Activated T-helper 2 cell treated with anti-CD3 and anti-CD28 coated beads, Interferon-gamma antibody, Interleukin-2, Interleukin-4, amounts not matched to agents 10 μg/mL and 5 μg/mL and 100 μg/mL, durations not matched to agents 14 hours and 24 hours and 36 hours (primary cell): ENCODE data around the gene TNXB. TPM values are rescaled to one million over a fixed set of nuclear protein-coding genes. Genes with fewer than 3 reads are reported as not detected.
"Not testable (repeated sequence)": the region's sequence is repeated elsewhere in the genome, so short reads cannot be mapped to it uniquely, and the experiment has no call there.

Experiments used
- DNase-seq: peaks from one replicate; pipeline ENCODE4 v3.0.0; 2021; ENCODE audit warnings: low spot score
- H3K27ac Mint-ChIP-seq: one replicate; pipeline ENCODE4 v1.8.0; 2021; ENCODE audit warnings: mixed read lengths
- H3K27me3 Mint-ChIP-seq: one replicate; pipeline ENCODE4 v1.8.0; 2021; ENCODE audit warnings: low read depth, mixed read lengths
- H3K36me3 Mint-ChIP-seq: one replicate; pipeline ENCODE4 v1.8.0; 2021; ENCODE audit warnings: low read depth, mixed read lengths
- H3K4me1 Mint-ChIP-seq: one replicate; pipeline ENCODE4 v1.8.0; 2021; ENCODE audit warnings: low read depth, mixed read lengths
- H3K4me3 Mint-ChIP-seq: one replicate; pipeline ENCODE4 v1.8.0; 2021; ENCODE audit warnings: low read depth, mild to moderate bottlenecking, moderate library complexity, mixed read lengths
- H3K9me3 Mint-ChIP-seq: one replicate; pipeline ENCODE4 v1.8.0; 2021; ENCODE audit warnings: mixed read lengths
- intact Hi-C: fragments of 100-400 bp; cut with micrococcal nuclease; formaldehyde crosslinking; loops from one replicate; pipeline ENCODE4 v1.15.1; 2023
- total RNA-seq: library from RNA; stranded (reverse); gene quantifications from 2 replicates; pipeline ENCODE4 v1.2.3, GENCODE V29; 2022

TNXB gene
- total RNA-seq, 1 donor from 2014 or later: 5.0 TPM

- intact Hi-C loops, H3K27me3 Mint-ChIP-seq, H3K4me3 Mint-ChIP-seq, H3K36me3 Mint-ChIP-seq, H3K4me1 Mint-ChIP-seq, H3K27ac Mint-ChIP-seq, H3K9me3 Mint-ChIP-seq, DNase-seq: not testable (repeated sequence)
These were observed 114.7 kb downstream of the TNXB start for GRCh38 chr6:31994421-31994820.

Other genes with a start within 250 kb of the TNXB start
- 21.3 and 21.6 TPM in 2 replicates for gene NEU1, start 246.5 kb downstream of the TNXB start, total RNA-seq
- gene SLC44A4, start 230.3 kb downstream of the TNXB start, total RNA-seq: 0.18 TPM in 1 of 2 replicates, not detected in the other
- 76.3 and 76.5 TPM in 2 replicates for gene EHMT2, start 211.6 kb downstream of the TNXB start, total RNA-seq
- gene ZBTB12, start 207.3 kb downstream of the TNXB start, total RNA-seq: 4.8 and 4.9 TPM in 2 replicates
- gene C2, start 181.6 kb downstream of the TNXB start, total RNA-seq: 1.1 and 1.4 TPM in 2 replicates
- 0.16 TPM in 1 of 2 replicates, not detected in the other for gene CFB, start 163.2 kb downstream of the TNXB start, total RNA-seq
- 81.2 and 82.0 TPM in 2 replicates for gene NELFE, start 150.4 kb downstream of the TNXB start, total RNA-seq
- gene SKIC2, start 150.2 kb downstream of the TNXB start, total RNA-seq: 93.7 and 99.5 TPM in 2 replicates
- 15.7 and 16.6 TPM in 2 replicates for gene DXO, start 137.2 kb downstream of the TNXB start, total RNA-seq
- 2.6 and 3.1 TPM in 2 replicates for gene C4A, start 127.3 kb downstream of the TNXB start, total RNA-seq
- gene C4B, start 94.5 kb downstream of the TNXB start, total RNA-seq: 2.9 and 4.2 TPM in 2 replicates
- 0.25 and 0.39 TPM in 2 replicates for gene CYP21A2, start 70.9 kb downstream of the TNXB start, total RNA-seq
- 86.9 and 91.2 TPM in 2 replicates for gene ATF6B, start 18.9 kb upstream of the TNXB start, total RNA-seq
- gene FKBPL, start 20.9 kb upstream of the TNXB start, total RNA-seq: 5.0 and 5.8 TPM in 2 replicates
- 0.27 TPM in 1 of 2 replicates, not detected in the other for gene PRRT1, start 42.6 kb upstream of the TNXB start, total RNA-seq
- 11.5 and 12.7 TPM in 2 replicates for gene PPT2, start 44.8 kb upstream of the TNXB start, total RNA-seq
- gene EGFL8, start 55.3 kb upstream of the TNXB start, total RNA-seq: 9.5 and 11.5 TPM in 2 replicates
- 32.0 and 32.9 TPM in 2 replicates for gene AGPAT1, start 66.7 kb upstream of the TNXB start, total RNA-seq
- gene RNF5, start 69.1 kb upstream of the TNXB start, total RNA-seq: 61.9 and 63.8 TPM in 2 replicates
- 18.5 and 20.9 TPM in 2 replicates for gene AGER, start 74.9 kb upstream of the TNXB start, total RNA-seq
- 80.8 and 85.2 TPM in 2 replicates for gene PBX2, start 80.9 kb upstream of the TNXB start, total RNA-seq
- 84.2 and 90.7 TPM in 2 replicates for gene GPSM3, start 83.3 kb upstream of the TNXB start, total RNA-seq
- gene NOTCH4, start 114.7 kb upstream of the TNXB start, total RNA-seq: 0.48 and 0.52 TPM in 2 replicates